GM19467 (cell line): ENCODE measurements around the gene ANKRD13B.
A peak's percentile ranks its signal among the peaks of the same experiment; 100 is the strongest.

ENCODE experiments used
- ATAC-seq: cut with Tn5 transposase; IDR thresholded peaks from one replicate; pipeline ENCODE4 v1.9.1; 2021; ENCODE audit warnings: mild to moderate bottlenecking, moderate library complexity; ENCODE audit not compliant: unreplicated experiment

Gene ANKRD13B

GRCh38 chr17:29594519-29595090 lies 1.7 kb downstream of the ANKRD13B start:
- no peak for ATAC-seq

- ATAC-seq = no peak
These were observed 2.4 kb downstream of the ANKRD13B start for GRCh38 chr17:29595107-29595942.

GRCh38 chr17:29595943-29596774 lies 3.2 kb downstream of the ANKRD13B start:
- no peak for ATAC-seq

- no peak for ATAC-seq
These were observed 3.9 kb downstream of the ANKRD13B start for GRCh38 chr17:29596811-29597210.

GRCh38 chr17:29597361-29598172 lies 4.6 kb downstream of the ANKRD13B start:
- ATAC-seq = no peak

GRCh38 chr17:29603109-29603674 lies 10.3 kb downstream of the ANKRD13B start:
- ATAC-seq = no peak

GRCh38 chr17:29607557-29608195 lies 14.7 kb downstream of the ANKRD13B start:
- no peak for ATAC-seq

- ATAC-seq = no peak
These were observed 16.1 kb downstream of the ANKRD13B start for GRCh38 chr17:29608986-29609385.

- no peak for ATAC-seq
These were observed 17.5 kb downstream of the ANKRD13B start for GRCh38 chr17:29610395-29610794.

GRCh38 chr17:29611351-29612093 lies 18.6 kb downstream of the ANKRD13B start:
- ATAC-seq = no peak

- no peak for ATAC-seq
These were observed 19.1 kb downstream of the ANKRD13B start for GRCh38 chr17:29612094-29612403.

- ATAC-seq = no peak
These were observed 19.7 kb downstream of the ANKRD13B start for GRCh38 chr17:29612404-29613280.

GRCh38 chr17:29613352-29613837 lies 20.5 kb downstream of the ANKRD13B start:
- ATAC-seq = no peak

- no peak for ATAC-seq
These were observed 20.9 kb downstream of the ANKRD13B start for GRCh38 chr17:29613856-29614255.

GRCh38 chr17:29614349-29615047 lies 21.6 kb downstream of the ANKRD13B start:
- ATAC-seq = no peak

GRCh38 chr17:29615048-29615385 lies 22.1 kb downstream of the ANKRD13B start:
- no peak for ATAC-seq

- ATAC-seq = peak; percentile 45
These were observed 22.8 kb downstream of the ANKRD13B start for GRCh38 chr17:29615492-29616299.
